A673 (cell line): Measurements from ENCODE around the gene RAPGEF2.

Source experiments
- EZH2 ChIP-seq: fragments of 200-600 bp; sonication (generic); IDR thresholded peaks from 2 replicates; pipeline ENCODE4 v1.6.1; 2017; ENCODE audit warnings: borderline replicate concordance, low read depth, mild to moderate bottlenecking, mixed read lengths, antibody characterized with exemption, low read length; ENCODE audit not compliant: poor library complexity, severe bottlenecking
- TF ChIP-seq, protein P1 (sequence below): fragments of 300-800, 200-600 bp; sonication (generic); conservative IDR thresholded peaks from 2 replicates; pipeline ENCODE4 v1.5.1; 2017; ENCODE audit warnings: low read depth, mild to moderate bottlenecking, antibody characterized with exemption, low read length, moderate library complexity, mixed read lengths

DNA sequence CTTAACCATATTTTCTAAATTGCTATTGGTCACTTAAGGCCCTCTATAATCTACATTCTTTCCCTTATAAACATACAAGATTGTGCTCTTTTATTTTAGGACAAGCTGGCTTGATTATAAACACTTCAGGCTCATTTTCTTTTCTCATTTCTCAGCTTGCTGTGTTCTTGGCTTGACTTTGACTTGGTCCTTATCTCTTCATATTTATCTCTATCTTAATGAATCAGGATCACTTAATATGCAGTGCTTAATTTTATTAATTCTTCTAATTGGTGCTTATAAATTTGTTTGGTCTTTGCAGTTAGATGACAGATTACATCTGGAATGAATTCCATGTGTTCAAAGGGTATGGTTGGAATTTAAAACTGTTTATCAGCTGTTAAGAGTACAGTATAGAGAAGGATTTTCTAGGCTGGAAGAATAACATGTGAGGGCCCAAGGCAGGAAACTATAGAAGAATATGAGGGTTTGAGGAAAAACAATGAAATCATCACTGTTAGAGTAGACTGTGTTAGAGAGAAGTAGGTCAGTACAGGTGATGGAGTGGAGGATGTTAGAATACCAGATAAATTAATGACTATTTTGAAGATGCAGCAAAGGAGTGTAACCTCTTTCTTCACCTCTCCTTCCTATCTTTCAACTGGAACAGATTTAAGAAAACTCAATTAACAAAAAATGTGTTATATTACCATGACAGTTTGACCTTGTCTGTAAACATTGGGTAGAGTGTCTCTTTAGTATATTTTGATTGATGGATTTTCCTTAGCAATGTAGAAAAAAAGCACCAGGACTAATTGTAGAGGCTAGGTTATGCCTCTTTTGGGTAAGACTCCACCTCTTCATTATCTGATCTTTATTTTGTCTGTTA is 169.6 kb downstream of the RAPGEF2 start:
- no peak for TF ChIP-seq EZH2
- TF ChIP-seq, protein P1, sequence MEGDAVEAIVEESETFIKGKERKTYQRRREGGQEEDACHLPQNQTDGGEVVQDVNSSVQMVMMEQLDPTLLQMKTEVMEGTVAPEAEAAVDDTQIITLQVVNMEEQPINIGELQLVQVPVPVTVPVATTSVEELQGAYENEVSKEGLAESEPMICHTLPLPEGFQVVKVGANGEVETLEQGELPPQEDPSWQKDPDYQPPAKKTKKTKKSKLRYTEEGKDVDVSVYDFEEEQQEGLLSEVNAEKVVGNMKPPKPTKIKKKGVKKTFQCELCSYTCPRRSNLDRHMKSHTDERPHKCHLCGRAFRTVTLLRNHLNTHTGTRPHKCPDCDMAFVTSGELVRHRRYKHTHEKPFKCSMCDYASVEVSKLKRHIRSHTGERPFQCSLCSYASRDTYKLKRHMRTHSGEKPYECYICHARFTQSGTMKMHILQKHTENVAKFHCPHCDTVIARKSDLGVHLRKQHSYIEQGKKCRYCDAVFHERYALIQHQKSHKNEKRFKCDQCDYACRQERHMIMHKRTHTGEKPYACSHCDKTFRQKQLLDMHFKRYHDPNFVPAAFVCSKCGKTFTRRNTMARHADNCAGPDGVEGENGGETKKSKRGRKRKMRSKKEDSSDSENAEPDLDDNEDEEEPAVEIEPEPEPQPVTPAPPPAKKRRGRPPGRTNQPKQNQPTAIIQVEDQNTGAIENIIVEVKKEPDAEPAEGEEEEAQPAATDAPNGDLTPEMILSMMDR = no peak
